Neural cell (in vitro differentiated cells): ENCODE data around the gene MYEF2. TPM values are rescaled to one million over a fixed set of nuclear protein-coding genes. Genes with fewer than 3 reads are reported as not detected.

Experiments
- H2AFZ ChIP-seq: fragments of 200-600, 300-800 bp; sonication (generic), shearing (Covaris generic); 2 replicates; pipeline ENCODE4 v1.6.0; 2014; ENCODE audit warnings: low read depth, mild to moderate bottlenecking, antibody characterized with exemption, low read length, moderate library complexity
- H3F3A ChIP-seq: fragments of 200-600 bp; shearing (Covaris generic); 2 replicates; pipeline ENCODE4 v1.6.1; 2016; ENCODE audit warnings: mild to moderate bottlenecking, moderate library complexity, mixed read lengths, antibody characterized with exemption, low read length; ENCODE audit not compliant: insufficient read depth, poor library complexity, severe bottlenecking
- H3K27ac ChIP-seq: fragments of 200-600, 300-800 bp; sonication (generic), shearing (Covaris generic); 2 replicates; pipeline ENCODE4 v1.5.1; 2014; ENCODE audit warnings: mild to moderate bottlenecking, low read length, moderate library complexity
- H3K27me3 ChIP-seq: fragments of 300-800, 200-600 bp; sonication (generic), shearing (Covaris generic); 2 replicates; pipeline ENCODE4 v1.6.0; 2014; ENCODE audit warnings: mild to moderate bottlenecking, low read depth, low read length, moderate library complexity; ENCODE audit not compliant: insufficient read depth
- H3K36me3 ChIP-seq: fragments of 300-800, 200-600 bp; sonication (generic), shearing (Covaris generic); 2 replicates; pipeline ENCODE4 v1.5.1; 2014; ENCODE audit warnings: mild to moderate bottlenecking, antibody characterized with exemption, low read length, moderate library complexity; ENCODE audit not compliant: insufficient read depth
- H3K4me2 ChIP-seq: fragments of 300-800, 200-600 bp; sonication (generic), shearing (Covaris generic); 2 replicates; pipeline ENCODE4 v1.6.0; 2014; ENCODE audit warnings: mild to moderate bottlenecking, low read length
- H3K4me3 ChIP-seq: fragments of 300-800, 200-600 bp; sonication (generic), shearing (Covaris generic); 2 replicates; pipeline ENCODE4 v1.5.1; 2014; ENCODE audit warnings: mild to moderate bottlenecking, low read length, moderate library complexity
- H3K79me2 ChIP-seq: fragments of 200-600 bp; shearing (Covaris generic); replicated peaks from 2 replicates; pipeline ENCODE4 v1.6.0; 2014; ENCODE audit warnings: mild to moderate bottlenecking, low read length, moderate library complexity; ENCODE audit not compliant: insufficient read depth
- H3K9ac ChIP-seq: fragments of 300-800, 200-600 bp; sonication (generic), shearing (Covaris generic); 2 replicates; pipeline ENCODE4 v1.6.1; 2016; ENCODE audit warnings: mild to moderate bottlenecking, low read length, mixed read lengths
- H3K9me2 ChIP-seq: fragments of 200-600 bp; shearing (Covaris generic); 2 replicates; pipeline ENCODE4 v1.6.1; 2016; ENCODE audit warnings: mild to moderate bottlenecking, low read length, mixed read lengths; ENCODE audit not compliant: insufficient read depth
- H3K9me3 ChIP-seq: fragments of 200-600, 300-800 bp; sonication (generic), shearing (Covaris generic); 2 replicates; pipeline ENCODE4 v1.6.1; 2016; ENCODE audit warnings: mild to moderate bottlenecking, mixed run types, low read length, moderate library complexity, mixed read lengths
- H4K20me1 ChIP-seq: fragments of 200-600 bp; shearing (Covaris generic); 2 replicates; pipeline ENCODE4 v1.6.1; 2016; ENCODE audit warnings: mild to moderate bottlenecking, mixed run types; ENCODE audit not compliant: insufficient read depth
- EP300 ChIP-seq: fragments of 450-650 bp; conservative IDR thresholded peaks from 2 replicates; pipeline ENCODE4 v1.6.1; 2014; ENCODE audit warnings: antibody characterized with exemption, mild to moderate bottlenecking, moderate library complexity; ENCODE audit not compliant: poor library complexity, severe bottlenecking
- EZH2 ChIP-seq: fragments of 200-600, 300-800 bp; shearing (Covaris generic), sonication (generic); IDR thresholded peaks from 2 replicates; pipeline ENCODE4 v1.6.1; 2014; ENCODE audit warnings: antibody characterized with exemption, low read length, borderline replicate concordance, mild to moderate bottlenecking; ENCODE audit not compliant: insufficient read depth, poor library complexity, severe bottlenecking
- MXI1 ChIP-seq: fragments of 450-650 bp; conservative IDR thresholded peaks from 2 replicates; pipeline ENCODE4 v1.6.1; 2014; ENCODE audit warnings: antibody characterized with exemption, mild to moderate bottlenecking; ENCODE audit not compliant: poor library complexity, severe bottlenecking
- POLR2AphosphoS5 ChIP-seq: IDR thresholded peaks from 2 replicates; pipeline ENCODE4 v1.6.1; 2012
- RAD21 ChIP-seq: fragments of 450-650 bp; conservative IDR thresholded peaks from 2 replicates; pipeline ENCODE4 v1.6.1; 2014; ENCODE audit warnings: antibody characterized with exemption, mild to moderate bottlenecking, moderate library complexity
- SMC3 ChIP-seq: fragments of 450-650 bp; conservative IDR thresholded peaks from 2 replicates; pipeline ENCODE4 v1.6.1; 2014; ENCODE audit warnings: antibody characterized with exemption, mild to moderate bottlenecking, moderate library complexity; ENCODE audit not compliant: poor library complexity
- TAF1 ChIP-seq: IDR thresholded peaks from 2 replicates; pipeline ENCODE4 v1.6.1; 2012; ENCODE audit warnings: low read depth
- polyA plus RNA-seq: library from polyadenylated mRNA; depleted of rRNA; stranded (reverse); fragments of >200 nt; gene quantifications from 2 replicates; pipeline ENCODE4 v1.2.3, GENCODE V29; 2014
- TF ChIP-seq, protein P1 (sequence below): fragments of 450-650 bp; IDR thresholded peaks from 2 replicates; pipeline ENCODE4 v1.5.1; 2014; ENCODE audit warnings: antibody characterized with exemption, mild to moderate bottlenecking, moderate library complexity; ENCODE audit not compliant: poor library complexity, severe bottlenecking
- TF ChIP-seq, protein P2 (sequence below): IDR thresholded peaks from 2 replicates; pipeline ENCODE4 v1.6.1; 2012; ENCODE audit warnings: borderline replicate concordance

Gene MYEF2
- polyA plus RNA-seq, 1 donor from 2014 or later: 176 TPM

DNA sequence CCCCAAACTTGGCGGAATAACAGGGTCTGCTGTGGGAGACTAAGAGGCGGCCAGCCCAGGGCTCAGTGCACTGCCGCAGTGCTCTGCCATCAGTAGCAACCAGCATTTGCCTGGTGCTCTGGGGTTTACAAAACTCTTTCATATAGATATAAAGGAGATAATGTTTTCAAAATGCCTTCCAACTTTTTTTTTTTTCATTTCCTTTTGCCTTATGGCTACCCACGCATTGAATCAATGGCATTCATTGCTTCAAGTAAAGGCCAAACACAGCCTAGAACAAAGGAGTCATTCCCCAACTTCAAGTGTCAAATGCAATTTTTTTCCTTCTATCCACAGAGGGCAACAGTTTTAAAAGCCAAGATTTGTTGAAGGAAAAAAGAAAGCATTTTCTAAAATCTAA, 68.9 kb downstream of the MYEF2 start:
- no peak overlapping the region for H3K4me2 ChIP-seq
- TF ChIP-seq, protein P1, sequence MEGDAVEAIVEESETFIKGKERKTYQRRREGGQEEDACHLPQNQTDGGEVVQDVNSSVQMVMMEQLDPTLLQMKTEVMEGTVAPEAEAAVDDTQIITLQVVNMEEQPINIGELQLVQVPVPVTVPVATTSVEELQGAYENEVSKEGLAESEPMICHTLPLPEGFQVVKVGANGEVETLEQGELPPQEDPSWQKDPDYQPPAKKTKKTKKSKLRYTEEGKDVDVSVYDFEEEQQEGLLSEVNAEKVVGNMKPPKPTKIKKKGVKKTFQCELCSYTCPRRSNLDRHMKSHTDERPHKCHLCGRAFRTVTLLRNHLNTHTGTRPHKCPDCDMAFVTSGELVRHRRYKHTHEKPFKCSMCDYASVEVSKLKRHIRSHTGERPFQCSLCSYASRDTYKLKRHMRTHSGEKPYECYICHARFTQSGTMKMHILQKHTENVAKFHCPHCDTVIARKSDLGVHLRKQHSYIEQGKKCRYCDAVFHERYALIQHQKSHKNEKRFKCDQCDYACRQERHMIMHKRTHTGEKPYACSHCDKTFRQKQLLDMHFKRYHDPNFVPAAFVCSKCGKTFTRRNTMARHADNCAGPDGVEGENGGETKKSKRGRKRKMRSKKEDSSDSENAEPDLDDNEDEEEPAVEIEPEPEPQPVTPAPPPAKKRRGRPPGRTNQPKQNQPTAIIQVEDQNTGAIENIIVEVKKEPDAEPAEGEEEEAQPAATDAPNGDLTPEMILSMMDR: no peak
- TF ChIP-seq SMC3 (no peak), MXI1 (no peak), EZH2 (no peak), POLR2AphosphoS5 (no peak), RAD21 (no peak), TAF1 (no peak), EP300 (no peak)
- TF ChIP-seq, protein P2, sequence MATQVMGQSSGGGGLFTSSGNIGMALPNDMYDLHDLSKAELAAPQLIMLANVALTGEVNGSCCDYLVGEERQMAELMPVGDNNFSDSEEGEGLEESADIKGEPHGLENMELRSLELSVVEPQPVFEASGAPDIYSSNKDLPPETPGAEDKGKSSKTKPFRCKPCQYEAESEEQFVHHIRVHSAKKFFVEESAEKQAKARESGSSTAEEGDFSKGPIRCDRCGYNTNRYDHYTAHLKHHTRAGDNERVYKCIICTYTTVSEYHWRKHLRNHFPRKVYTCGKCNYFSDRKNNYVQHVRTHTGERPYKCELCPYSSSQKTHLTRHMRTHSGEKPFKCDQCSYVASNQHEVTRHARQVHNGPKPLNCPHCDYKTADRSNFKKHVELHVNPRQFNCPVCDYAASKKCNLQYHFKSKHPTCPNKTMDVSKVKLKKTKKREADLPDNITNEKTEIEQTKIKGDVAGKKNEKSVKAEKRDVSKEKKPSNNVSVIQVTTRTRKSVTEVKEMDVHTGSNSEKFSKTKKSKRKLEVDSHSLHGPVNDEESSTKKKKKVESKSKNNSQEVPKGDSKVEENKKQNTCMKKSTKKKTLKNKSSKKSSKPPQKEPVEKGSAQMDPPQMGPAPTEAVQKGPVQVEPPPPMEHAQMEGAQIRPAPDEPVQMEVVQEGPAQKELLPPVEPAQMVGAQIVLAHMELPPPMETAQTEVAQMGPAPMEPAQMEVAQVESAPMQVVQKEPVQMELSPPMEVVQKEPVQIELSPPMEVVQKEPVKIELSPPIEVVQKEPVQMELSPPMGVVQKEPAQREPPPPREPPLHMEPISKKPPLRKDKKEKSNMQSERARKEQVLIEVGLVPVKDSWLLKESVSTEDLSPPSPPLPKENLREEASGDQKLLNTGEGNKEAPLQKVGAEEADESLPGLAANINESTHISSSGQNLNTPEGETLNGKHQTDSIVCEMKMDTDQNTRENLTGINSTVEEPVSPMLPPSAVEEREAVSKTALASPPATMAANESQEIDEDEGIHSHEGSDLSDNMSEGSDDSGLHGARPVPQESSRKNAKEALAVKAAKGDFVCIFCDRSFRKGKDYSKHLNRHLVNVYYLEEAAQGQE: no peak

DNA sequence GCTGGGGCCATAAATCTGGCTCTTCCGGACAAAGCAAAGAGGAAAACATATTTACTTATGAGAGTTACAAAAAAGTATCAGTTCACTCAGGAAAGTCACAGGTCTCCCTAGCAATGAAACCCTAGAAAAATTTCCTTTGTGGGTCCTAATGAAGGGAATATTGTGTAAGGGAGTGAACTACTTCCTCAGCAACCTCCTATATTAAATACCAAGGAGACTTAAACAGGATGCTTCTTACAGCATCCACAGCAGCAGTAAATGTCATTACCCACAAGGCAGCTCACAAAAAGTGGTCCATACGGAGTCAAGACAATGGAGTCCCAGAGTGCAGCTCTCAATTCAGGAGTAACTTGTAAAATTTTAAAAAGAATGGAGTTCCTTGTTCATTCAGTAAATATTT, 72.2 kb downstream of the MYEF2 start:
- no peak overlapping the region for H3K27ac ChIP-seq
- H3F3A ChIP-seq: no peaks in the 10 kb centered on the region
- H2AFZ ChIP-seq: no peak overlapping the region
- H3K27me3 ChIP-seq: no peaks in the 10 kb centered on the region
- H3K79me2 ChIP-seq: no peaks in the 10 kb centered on the region
- no peaks in the 10 kb centered on the region for H3K36me3 ChIP-seq
- no peak overlapping the region for H3K4me3 ChIP-seq
- no peak overlapping the region for H3K9ac ChIP-seq
- no peak overlapping the region for H3K4me2 ChIP-seq
- TF ChIP-seq, protein P2: no peak
- TF ChIP-seq, protein P1: no peak
- TF ChIP-seq EZH2 (no peak), SMC3 (no peak), EP300 (no peak), TAF1 (no peak), MXI1 (no peak), RAD21 (no peak), POLR2AphosphoS5 (no peak)
- H3K9me2 ChIP-seq: no peaks in the 10 kb centered on the region
- H3K9me3 ChIP-seq: no peaks in the 10 kb centered on the region
- no peaks in the 10 kb centered on the region for H4K20me1 ChIP-seq

More for the DNA sequence above, 68.9 kb downstream of the MYEF2 start:
- Histone ChIP-seq H4K20me1 (no peaks in the 10 kb centered on the region), H3K79me2 (no peaks in the 10 kb centered on the region), H3K9me3 (no peaks in the 10 kb centered on the region), H3F3A (no peaks in the 10 kb centered on the region), H3K4me3 (no peak overlapping the region), H3K27ac (no peak overlapping the region), H3K27me3 (no peaks in the 10 kb centered on the region), H3K9me2 (no peaks in the 10 kb centered on the region), H3K36me3 (no peaks in the 10 kb centered on the region), H3K9ac (no peak overlapping the region), H2AFZ (no peak overlapping the region)
